T follicular helper cell (primary cell): Measurements from ENCODE around the gene NR2E1.

ENCODE experiments used
- DNase-seq: peaks from one replicate; pipeline ENCODE4 v3.0.0-alpha.2; 2020; ENCODE audit warnings: low read depth
- total RNA-seq, 2 experiments: gene quantifications; one replicate each; lab custom pipeline; 2026; lab: John Stamatoyannopoulos, UW

Gene NR2E1
- 0 reads per million in 2 experiments for total RNA-seq

DNA sequence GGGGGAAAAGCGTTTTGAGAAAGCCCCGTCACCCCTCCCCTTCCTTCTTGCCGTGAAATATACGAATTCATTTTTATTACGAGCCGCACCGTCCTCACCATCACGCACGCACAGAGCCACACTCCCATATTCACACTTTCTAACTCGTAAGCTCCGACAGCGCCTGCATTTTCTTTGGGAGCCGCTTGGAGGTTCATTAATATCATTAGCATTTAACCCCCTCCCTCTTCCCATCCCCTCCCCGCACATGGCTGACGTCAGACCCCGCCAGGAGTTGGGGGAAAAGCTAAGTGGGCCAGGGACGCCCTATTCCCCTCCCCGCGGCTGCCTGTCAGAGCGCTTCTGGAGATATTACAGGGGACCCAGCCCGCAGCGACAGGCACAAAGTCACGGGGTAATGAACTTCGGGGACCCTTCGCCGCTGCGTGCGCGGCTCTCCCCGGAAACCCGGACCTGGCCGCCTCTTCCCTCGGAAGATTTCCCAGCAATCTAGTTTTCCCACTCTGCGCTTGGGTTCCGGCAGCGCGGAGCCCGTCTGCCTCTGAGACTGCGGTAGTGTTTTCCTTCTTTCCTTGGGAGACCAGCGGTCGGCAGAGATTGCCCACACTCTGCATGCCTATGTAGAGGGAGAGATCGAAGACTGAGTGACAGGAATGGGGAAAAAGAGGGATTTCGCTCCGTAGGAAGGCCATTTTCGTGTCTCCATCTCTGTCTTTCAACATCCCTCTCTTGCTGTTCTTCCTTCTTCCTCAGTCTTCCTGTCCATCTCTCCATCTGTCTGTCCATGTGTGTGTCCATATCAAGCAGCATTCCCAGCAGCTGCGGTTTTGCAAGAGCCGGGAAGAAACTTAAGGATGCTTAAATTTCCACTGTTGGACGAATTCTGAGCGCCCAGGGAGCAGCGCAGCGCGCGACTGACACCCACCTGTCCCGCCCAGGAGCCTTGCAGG lies at the start of gene NR2E1:
Gene NR2E1, plus strand, starts transcription at position 309 of the 950 bp plus-strand sequence. CDS start 744 bp downstream, outside the sequence.
- no peak for DNase-seq

DNA sequence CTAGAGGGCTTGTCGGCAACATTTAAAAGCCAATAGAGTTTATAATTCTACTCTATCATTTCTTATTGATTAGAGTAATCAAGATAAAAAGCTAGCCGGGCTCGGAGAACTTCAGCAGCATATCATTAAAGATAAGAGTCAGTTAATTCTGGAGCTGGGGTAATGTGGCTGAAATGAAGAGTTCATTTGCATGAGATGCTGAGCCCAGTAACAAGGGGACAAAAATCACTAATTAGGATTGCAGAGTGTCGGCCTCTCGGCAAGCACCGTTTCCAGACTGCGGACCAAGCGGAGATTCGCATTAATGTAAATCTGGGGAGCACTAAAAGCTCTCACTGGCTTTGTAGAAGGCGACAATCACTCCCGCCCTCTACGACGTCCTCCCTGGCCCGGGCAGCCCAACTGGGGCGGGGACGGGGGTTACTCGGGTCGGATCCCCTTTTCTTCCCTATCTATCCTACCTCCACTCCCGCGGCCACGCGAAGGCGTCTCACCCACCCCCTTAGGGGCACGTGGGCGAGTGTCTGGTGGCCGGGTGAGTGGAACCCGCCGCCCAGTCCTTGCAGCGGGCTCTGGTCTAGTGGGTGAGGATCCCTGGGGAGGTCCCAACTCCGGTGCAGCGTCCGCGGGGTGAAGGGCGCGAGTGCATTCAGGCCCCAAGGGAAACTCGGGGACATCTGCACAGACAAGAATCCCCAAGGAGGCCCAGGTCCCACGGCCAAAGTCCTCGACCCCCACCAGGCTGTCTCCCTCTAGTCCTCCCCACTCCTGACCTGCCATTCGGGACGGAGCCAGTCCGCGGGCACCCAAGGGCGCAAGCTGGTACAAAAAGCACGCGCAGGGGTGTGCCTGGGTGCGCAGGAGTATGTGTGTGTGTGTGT lies 49.0 kb upstream of the NR2E1 start:
- DNase-seq = no peak

DNA sequence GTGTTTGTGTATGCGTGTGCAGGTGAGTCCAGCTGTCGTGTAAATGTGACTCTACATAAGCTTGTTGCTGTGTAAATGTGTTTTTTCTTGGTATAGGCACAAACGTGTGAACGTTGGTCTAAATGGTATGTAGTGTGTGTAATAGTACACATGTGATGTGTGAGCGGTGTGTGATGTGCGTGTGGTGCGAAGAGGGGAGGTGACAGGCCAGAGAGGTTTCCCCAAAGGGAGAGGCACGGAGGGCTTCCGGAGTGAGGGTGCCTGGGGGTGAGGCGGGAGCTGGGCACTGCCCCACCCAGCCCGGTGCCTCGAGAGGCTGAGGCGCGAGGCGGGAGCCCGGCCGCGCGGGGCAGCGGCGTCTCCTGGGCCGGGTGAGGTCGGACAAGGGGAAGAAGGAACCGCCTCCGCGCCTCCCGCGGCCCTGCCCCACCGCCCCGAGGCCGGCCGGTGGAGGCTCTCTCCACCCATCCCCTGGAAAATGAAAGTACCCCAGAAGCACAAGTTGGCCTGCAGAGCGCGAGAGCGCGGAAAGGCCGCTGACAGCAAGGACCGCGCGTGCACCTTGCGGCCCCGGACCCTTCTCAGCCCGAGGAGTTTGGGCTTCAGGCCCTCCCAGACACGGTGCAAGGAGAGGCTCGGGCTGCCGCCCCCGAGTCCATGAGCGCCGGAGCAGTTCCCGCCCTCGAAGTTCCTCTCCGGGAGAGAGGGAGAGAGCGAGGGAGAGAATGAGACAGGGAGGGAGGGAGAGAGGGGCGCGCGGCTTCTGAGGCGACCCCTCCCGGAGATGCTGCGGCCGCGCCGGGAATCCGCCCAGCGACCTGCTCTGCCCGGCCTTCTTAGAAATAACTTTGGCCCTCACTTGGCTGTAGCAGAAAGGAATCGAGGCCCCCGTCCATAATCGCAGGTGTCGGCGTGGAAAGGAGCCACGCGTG lies 48.1 kb upstream of the NR2E1 start:
- no peak for DNase-seq

DNA sequence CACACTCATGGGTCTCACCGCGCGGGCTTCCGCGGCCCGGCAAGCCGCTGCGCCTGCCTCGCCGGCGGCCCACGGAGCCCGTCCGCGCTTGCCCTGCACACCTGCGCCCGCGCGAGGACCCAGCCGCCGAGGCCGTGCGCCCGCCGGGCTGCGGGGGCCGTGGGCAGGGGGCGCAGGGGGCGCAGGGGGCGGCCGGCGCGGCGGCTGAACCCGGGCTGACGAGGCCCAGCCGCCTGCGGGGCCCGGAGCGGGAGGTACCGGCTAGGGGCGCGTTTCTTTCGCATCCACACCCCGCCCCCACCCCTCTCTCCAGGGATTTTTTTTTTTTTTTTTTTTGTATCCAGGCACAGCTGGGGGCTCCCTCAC lies 47.5 kb upstream of the NR2E1 start:
- no peak for DNase-seq

DNA sequence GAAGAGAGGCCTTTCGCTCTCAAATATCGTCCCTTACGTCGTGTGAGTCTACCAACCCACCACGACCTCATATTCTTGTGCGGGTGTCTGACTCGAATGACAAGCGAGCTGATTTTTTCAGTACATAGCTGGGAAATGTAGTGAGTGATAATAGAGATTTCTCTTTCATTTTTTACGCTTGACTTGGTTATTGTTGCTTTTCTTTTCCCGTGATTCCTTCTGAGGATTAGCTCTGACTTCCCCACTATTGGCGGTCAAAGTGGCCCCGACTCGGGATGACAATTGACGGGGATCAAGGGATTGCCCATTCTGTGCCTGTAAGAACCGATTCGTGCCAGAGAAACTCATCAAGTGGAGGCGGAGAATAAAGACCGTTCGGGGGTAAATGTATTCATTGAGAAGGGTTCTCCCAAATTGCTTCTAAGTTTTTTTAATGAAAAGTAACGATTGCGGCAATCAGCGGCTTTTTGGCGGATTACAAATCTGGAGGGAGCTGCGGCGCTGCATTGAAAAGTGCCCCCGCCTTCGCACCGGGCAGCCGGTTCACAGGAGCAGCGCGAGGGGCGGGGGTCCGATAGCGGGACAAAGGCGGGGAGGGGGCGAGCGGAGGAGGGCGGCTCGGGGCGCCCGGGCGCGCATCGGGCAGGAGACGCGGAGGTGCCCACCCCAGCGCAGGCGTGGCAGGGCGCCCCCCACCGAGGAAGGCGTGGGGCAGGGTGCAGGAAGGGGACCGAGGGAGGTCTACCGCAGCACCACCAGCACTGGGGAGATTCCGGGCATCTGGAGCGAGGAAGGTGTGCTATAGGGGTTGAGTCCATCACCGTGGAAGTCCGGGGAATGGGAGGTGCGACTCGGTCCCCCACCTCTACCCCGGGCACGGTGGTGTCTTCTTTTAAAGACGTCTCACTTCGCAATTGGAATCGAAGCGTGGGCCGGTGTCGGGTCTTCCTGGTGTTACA lies 46.7 kb upstream of the NR2E1 start:
- DNase-seq = no peak

GRCh38 chr6:108119769-108120141 lies 46.1 kb upstream of the NR2E1 start:
- no peak for DNase-seq

DNA sequence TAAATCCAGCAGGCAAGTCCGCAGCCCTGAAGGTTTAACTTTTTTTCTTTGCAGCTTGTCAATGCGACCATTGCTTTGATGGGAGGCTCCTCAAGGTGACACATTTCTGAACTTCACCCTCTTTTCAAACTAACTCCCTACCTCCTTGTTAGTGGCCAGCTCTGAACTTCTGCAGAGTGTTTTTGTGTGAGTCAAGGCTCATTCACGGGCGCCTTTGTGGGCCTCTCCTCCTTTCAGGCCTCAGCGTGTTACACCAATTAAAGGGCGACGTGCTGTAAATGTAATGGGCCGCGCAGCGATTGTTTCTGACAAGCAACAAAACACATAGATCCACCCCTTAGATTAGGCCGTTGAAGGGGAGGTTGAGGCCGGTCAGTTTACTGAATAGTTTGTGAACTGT lies 45.5 kb upstream of the NR2E1 start:
- DNase-seq = no peak

- no peak for DNase-seq
These were observed 44.2 kb upstream of the NR2E1 start for GRCh38 chr6:108121612-108122011.

DNA sequence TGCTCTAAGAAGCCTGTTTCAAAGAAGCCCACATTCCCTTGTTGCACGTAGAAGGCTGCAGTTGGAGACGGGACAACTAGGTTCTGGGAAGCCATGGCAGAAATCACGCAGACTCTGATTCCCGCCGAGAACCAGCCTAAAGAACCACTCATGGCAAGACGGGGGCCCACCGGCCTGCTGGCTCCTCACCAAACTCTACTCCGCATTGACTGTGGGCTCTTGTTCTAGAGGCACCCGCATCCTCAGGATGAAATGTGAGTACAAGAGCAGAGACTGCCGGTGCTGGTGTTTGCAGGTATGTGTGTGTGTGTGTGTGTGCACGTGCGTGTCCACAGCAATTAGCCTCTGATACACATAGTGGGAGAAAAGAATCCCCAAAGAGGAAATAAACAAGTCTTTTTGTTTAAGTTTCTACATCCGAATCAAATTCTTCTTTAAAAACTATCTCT lies 42.3 kb upstream of the NR2E1 start:
- no peak for DNase-seq

DNA sequence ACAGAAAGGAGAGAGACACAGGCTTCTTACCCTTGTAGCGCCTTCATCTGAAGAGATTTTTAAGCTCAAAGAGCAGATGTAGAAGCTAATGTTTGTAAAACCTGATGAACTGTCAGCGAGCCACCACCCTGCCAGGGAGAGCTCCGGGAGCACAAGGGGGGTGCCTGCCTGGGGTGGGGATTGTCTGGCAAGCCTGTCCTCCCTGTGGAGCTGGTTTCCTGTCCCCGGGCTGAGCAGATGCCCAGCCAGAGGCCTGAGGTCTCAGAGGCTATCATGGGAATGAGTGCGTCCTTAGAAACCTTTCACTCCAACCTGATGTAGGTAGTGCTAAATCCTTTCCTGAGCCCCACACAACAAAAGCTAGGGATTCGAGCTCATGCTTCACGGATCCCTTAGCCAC lies 41.9 kb upstream of the NR2E1 start:
- no peak for DNase-seq

GRCh38 chr6:108127056-108127455 lies 38.8 kb upstream of the NR2E1 start:
- no peak for DNase-seq

DNA sequence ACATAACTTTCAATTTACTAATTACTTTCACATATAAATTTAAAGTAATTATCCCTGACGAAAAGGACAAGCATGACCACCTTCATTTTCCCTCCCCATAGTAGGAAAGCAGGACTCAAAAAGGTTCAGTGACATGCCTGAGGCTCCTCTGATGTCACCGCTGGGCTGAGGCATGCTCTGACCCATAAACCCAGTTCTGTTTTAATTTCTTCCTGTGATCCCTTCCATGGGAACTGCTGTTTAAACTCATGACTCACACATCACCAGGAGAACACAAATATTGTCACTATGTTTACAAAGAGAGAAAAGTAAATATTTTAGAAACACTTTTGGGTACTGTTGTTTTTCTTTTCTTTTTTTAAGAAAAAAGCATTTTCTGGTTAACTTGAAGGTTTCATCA lies 38.0 kb upstream of the NR2E1 start:
- DNase-seq = no peak

DNA sequence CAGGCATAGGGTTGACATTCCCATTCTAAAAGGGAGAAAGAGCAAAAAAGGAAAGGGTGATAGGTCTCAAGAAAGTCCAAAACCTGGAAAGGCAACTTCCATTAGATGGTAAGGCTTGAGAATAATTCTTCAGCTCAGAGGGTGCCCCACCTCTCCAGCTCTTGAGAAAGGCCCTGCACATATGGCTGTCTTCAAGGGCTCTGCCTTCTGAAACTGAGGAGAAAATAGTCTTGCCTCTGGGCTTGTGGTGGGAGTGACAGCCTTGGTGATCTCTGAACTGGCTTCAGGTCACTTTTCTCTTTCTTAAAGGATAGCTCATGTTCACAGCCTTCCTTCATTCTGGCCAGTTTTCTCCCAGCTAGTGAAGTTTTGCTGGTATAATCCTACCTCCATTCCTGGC lies 35.6 kb upstream of the NR2E1 start:
- DNase-seq = no peak

DNA sequence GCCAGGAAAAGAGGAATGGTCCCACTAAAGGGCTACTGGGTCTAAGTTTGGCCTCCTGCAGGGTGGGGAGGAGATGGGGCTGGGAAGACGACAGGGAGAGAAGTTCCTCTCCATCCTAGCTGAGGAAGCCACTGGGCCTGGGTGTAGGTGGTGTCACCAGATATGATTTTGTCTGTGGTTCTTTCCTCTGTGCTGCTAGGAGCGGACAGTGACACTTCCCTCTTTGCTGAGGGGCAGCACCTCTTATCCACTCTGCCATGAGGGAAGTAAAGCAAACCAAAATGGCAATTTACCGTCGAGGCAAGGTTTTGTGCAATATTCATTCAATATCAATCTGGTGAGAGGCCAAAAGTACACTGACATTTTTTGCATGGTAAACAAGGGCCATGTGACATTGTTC lies 33.0 kb upstream of the NR2E1 start:
- no peak for DNase-seq

DNA sequence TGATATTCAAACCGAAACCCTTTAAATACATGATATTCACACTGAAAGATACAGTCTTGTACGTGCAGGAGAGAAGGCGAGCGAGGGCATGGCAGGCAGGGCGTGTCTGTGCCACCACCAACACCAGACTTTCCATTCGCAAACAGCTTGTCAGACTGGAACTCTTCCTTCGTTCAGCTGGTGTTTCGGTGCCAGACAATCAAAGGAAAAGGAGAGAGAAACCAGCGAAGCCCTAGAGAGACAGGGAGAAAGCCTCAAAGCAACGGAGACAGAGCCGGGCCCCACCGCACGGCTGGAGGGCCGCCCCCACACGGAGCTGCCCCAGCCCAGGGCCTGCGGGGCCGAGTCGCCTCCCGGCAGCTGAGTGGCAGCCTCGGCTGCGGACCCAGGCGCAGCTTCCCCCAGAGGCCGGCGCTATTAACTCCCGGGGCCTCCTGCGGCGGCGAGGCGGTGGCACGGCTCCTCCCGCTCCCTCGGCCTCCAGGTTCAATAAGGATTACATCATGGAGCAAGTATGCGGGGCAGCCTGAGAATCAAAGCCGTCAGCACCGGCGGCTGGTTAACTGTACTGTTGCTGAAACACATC lies 32.1 kb upstream of the NR2E1 start:
- no peak for DNase-seq

DNA sequence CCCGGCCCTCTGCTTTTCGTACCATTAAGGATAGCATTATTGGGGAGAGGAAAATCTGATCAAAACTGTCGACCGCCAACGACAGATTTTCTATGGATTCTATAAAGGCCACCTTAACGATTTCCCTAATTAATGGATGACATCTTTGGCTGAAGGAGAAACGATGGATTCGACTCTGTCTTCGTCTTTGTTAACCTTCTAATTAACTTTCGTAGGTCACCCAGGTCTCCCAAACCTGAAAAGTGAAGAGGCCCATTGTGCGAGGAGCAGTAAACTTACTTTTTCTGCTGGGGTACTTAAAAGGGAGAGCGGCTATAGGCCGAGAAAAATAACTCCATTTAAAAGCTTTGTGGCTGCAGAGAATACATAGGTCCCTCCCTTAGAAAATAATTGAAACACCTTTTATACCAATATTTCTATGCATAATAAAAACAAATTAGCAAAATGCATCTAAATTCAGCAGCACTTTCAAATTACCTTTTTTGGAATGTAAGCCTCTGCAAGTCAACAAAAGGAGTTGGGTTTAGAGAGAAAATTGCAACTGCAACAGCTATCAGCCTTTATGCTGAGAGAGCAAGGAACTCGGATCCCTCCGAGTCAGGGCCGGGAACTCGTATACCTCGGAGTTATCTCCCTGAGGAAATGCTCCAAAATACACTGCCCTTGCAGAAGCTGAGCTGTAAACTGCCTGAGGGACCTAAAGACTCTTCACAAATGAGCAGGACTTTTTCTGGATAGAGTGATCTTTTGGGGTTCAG lies 31.4 kb upstream of the NR2E1 start:
- DNase-seq = no peak

GRCh38 chr6:108142240-108142639 lies 23.6 kb upstream of the NR2E1 start:
- no peak for DNase-seq

- DNase-seq = no peak
These were observed 20.2 kb upstream of the NR2E1 start for GRCh38 chr6:108145639-108146038.

DNA sequence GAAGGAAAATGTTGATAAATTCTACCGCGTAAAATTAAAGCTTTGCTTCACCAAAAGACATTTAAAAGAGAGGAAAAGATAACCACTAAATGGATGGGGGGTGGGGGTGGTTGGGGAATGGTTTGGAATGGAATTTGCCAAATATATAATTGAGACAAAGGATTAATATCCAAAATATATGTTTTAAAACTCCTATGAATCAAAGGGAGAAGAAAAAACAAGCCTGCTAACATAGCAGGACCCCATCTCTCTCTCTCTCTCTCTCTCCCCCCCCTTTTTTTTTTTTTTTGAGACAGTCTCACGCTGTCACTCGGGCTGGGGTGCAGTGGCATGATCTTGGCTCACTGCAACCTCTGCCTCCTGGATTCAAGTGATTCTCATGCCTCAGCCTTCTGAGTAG lies 13.4 kb upstream of the NR2E1 start:
- no peak for DNase-seq
